ENCODE results near the gene SLC30A2.

- TF ChIP-seq CTCF (IDR thresholded peaks at IDR 0.05): no peak
- no peak for TF ChIP-seq POLR2A (IDR thresholded peaks at IDR 0.05)
These were observed 40.3 kb downstream of the SLC30A2 start for GRCh38 chr1:26005434-26006105.

Measured in testis (tissue), 2 donors.